SK-N-MC (cell line): Measurements from ENCODE around the gene MTA2.

Experiments
- EZH2 ChIP-seq: fragments of 200-600 bp; sonication (generic); IDR thresholded peaks from one replicate; pipeline ENCODE4 v1.6.1; 2017; ENCODE audit warnings: antibody characterized with exemption
- FOXP2 ChIP-seq: optimal IDR thresholded peaks from 2 replicates; pipeline ENCODE3; 2011; ENCODE audit warnings: mild to moderate bottlenecking, moderate library complexity; ENCODE audit not compliant: insufficient read depth; ENCODE audit errors: extremely low read length, control extremely low read depth
- POLR2AphosphoS5 ChIP-seq: IDR thresholded peaks from 2 replicates; pipeline ENCODE4 v1.6.1; 2012; ENCODE audit warnings: mild to moderate bottlenecking, low read depth, low read length, borderline replicate concordance

GRCh38 chr11:62622476-62623089 is 20.9 kb upstream of the MTA2 start:
- TF ChIP-seq POLR2AphosphoS5, result no peak
- no peak for TF ChIP-seq EZH2
- TF ChIP-seq FOXP2, result no peak
